ENCODE data around the gene PTCH2.
A peak's percentile ranks its signal among the peaks of the same experiment; 100 is the strongest.
"Not testable (repeated sequence)": the region's sequence is repeated elsewhere in the genome, so short reads cannot be mapped to it uniquely, and the experiment has no call there.

The PTCH2 gene

DNA sequence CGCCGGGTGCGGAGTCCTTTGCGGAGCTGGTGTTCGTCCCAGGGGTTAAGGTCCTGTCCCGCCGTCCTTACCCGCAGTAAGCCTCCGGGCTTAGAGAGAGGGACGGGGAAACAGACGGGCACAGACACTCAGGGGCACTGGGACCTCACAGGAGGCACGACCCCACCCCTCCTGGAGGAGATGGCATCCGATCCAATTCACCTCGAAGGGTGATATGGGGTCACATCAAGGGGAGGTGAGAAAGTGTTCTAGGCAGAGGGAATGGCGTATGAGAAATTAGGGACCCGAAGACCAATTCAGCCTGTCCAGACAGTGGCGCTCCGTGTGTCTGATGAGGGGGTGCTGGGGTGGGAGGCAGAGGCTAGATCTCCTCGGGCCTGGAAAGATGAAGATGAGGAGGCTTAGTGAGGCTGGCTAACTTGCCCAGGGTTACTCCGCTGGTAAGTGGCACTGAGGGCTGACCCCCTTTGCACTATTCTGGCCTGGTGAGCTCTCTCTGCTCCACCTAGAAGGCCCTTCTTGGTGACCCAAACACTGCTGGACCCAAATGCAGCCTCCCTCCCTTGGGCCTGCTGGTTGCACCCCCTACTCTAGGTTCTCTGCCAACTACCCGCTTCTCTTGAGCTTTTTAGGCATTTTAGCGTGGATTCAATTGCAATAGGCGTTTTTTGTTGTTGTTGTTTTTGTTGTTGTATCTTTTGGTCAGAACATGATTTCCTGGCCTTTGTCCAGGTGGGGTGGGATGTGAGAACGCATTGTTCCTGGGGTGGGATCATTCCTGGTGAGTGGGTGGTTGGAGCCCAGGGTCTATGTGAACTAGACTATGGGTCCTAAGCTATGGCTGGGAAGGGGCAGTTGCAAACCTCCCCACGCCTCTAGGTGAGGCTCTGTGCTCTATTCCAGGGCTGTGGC lies 22.5 kb downstream of the PTCH2 start:
- peaks cover 9% of the 10 kb centered on the region for H3K36me3 Mint-ChIP-seq (ENCODE audit: low read depth)
- H3K9me3 Mint-ChIP-seq: no peaks in the 10 kb centered on the region
- H3K4me3 Mint-ChIP-seq: peak overlapping the region; percentile 93
- intact Hi-C loops (cut with micrococcal nuclease): loop anchor here (1.0 kb wide), 1 partner anchor 89 kb away; the partner anchor contains the start of gene RNU5D-1
- peaks cover 44% of the 10 kb centered on the region for H3K4me1 Mint-ChIP-seq (ENCODE audit: low read depth)
- H3K27ac Mint-ChIP-seq: peak overlapping the region; percentile 98
- no peaks in the 10 kb centered on the region for H3K27me3 Mint-ChIP-seq

DNA sequence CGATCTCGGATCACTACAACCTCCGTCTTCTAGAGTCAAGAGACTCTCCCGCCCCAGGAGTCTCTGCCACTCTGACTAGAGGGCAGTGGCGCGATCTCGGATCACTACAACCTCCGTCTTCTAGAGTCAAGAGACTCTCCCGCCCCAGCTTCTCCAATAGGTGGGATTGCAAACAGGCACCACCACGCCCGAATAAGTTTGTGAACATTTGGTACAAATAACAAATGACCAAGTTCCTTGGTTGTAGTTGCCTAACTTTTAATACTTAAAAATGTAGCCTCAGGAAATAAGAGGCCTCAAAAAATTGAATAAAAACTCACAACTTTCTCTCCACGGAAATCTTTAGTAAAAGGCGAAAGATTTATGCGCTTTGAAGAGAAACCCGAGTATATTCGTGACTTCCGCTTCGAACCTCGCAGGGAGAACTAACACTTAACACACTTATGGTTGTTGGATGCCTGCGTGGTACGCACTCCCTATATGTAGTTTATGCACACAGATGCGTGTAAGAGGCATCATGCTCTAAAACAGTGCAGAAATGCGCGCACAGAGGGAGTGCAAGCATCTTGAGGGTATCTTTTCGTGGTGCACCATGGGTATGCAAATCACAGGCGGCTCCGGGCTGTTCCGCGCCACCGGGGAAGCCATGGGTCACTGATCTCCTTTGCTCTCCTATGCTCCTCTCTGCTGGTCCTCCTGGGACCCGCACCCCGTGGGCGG lies 23.3 kb downstream of the PTCH2 start:
- Mint-ChIP-seq H3K36me3 (ENCODE audit: low read depth) (peaks cover 17% of the 10 kb centered on the region), H3K9me3 (no peaks in the 10 kb centered on the region), H3K27ac (peak overlapping the region; percentile 98), H3K27me3 (no peaks in the 10 kb centered on the region), H3K4me1 (ENCODE audit: low read depth) (peaks cover 48% of the 10 kb centered on the region), H3K4me3 (peak overlapping the region; percentile 93)
- intact Hi-C loops (cut with micrococcal nuclease): loop anchor here (1.0 kb wide), 2 partner anchors 19 to 88 kb away; partner anchors contain the start of genes PLK3 and RNU5D-1

DNA sequence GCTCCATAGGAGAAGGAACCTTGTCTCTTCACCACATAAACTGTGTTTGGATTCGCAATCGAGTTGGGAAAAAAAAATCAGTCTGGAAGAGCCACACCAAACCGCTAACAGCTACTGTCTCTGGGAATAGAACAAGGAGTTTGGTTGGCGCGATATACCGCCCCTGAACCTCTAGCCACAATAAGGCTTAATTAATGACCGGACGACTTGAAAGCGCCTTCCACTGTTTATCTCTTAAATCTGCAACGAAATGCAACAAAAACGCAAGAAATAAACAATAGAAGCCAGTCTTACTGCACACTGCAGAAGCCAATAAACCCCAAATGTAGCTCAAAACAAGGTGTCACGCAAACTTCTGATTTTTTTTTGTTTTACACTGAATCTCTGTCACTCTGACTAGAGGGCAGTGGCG lies 23.9 kb downstream of the PTCH2 start:
- peak overlapping the region; percentile 93 for H3K4me3 Mint-ChIP-seq
- peak overlapping the region; percentile 98 for H3K27ac Mint-ChIP-seq
- intact Hi-C loops (cut with micrococcal nuclease): loop anchor here (1.0 kb wide), 1 partner anchor 19 kb away; the partner anchor contains the start of gene PLK3
- H3K4me1 Mint-ChIP-seq (ENCODE audit: low read depth): peaks cover 52% of the 10 kb centered on the region
- H3K27me3 Mint-ChIP-seq: no peaks in the 10 kb centered on the region
- H3K9me3 Mint-ChIP-seq: no peaks in the 10 kb centered on the region
- H3K36me3 Mint-ChIP-seq (ENCODE audit: low read depth): peaks cover 19% of the 10 kb centered on the region

DNA sequence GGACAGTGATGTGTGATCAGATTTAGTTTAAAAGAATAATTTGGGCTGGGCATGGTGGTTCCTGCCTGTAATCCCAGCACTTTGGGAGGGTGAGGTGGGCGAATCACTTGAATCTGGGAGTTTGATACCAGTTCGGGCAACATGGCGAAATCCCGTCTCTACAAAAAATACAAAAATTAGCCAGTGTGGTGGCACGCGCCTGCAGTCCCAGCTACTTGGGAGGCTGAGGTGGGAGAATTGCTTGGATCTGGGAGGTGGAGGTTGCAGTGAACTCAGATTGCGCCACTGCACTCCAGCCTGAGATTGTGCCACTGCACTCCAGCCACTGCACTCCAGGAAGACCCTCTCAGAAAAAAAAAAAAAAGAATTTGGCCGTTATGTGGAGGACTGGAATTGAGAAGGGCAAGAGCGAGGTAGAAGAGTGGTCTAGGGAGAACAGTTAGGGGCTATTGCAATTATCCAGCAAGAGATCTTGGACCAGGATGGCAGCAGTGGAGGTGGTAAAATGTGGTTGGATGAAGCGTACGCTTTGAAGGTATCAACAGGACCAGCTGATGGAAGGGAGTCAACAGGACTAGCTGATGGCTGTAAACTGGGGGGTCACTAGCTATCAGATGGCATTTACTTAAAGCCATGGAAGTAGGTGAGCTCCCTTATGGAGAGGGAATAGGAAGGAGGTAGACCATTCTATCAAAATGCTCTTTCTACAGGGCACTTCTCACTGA lies 25.1 kb downstream of the PTCH2 start:
- Mint-ChIP-seq H3K36me3 (ENCODE audit: low read depth) (peaks cover 26% of the 10 kb centered on the region), H3K27me3 (no peaks in the 10 kb centered on the region), H3K9me3 (no peaks in the 10 kb centered on the region), H3K4me3 (peak overlapping the region; percentile 49), H3K27ac (peak overlapping the region; percentile 98), H3K4me1 (ENCODE audit: low read depth) (peaks cover 64% of the 10 kb centered on the region)
- intact Hi-C loops (cut with micrococcal nuclease): no loop called here

DNA sequence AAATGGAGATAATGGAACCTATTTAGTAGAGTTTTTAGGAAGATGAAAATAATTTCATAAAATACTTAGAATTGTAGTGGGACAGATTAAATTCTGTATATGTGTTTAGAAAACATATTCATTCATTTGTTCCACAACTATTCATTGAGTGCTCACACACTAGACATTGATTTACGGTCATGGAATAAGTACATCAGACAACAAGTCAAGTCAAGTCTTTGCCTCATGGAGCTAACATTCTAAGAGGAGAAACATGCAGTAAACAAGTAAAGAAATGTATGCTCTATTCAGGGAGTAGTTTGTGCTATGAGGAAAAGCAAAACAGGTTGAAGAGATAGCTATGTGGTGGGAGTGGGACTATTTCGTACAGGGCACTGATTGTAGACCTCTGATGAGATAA lies 25.7 kb downstream of the PTCH2 start:
- peaks cover 70% of the 10 kb centered on the region for H3K4me1 Mint-ChIP-seq (ENCODE audit: low read depth)
- no peaks in the 10 kb centered on the region for H3K9me3 Mint-ChIP-seq
- no peak overlapping the region for H3K4me3 Mint-ChIP-seq
- intact Hi-C loops (cut with micrococcal nuclease): no loop called here
- H3K27ac Mint-ChIP-seq: peak overlapping the region; percentile 98
- H3K36me3 Mint-ChIP-seq (ENCODE audit: low read depth): peaks cover 32% of the 10 kb centered on the region
- no peaks in the 10 kb centered on the region for H3K27me3 Mint-ChIP-seq

DNA sequence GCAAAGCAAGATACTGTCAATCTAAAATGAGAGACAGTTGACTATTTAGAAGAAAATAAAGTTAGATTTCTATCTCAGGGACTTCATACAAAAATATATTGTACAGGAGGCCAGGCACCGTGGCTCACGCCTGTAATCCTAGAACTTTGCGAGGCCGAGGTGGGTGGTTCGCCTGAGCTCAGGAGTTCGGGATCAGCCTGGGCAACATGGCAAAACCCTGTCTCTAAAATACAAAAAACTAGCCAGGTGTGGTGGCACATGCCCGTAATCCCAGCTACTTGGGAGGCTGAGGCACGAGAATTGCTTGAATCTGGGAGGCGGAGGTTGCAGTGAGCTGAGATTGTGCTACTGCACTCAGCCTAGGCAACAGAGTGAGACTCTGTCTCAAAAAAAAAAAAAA lies 27.1 kb downstream of the PTCH2 start:
- H3K27ac Mint-ChIP-seq: peak overlapping the region; percentile 100
- intact Hi-C loops (cut with micrococcal nuclease); H3K27me3 Mint-ChIP-seq; H3K9me3 Mint-ChIP-seq; H3K4me3 Mint-ChIP-seq: not testable (repeated sequence)
- H3K36me3 Mint-ChIP-seq (ENCODE audit: low read depth): peaks cover 39% of the 10 kb centered on the region
- peaks cover 77% of the 10 kb centered on the region for H3K4me1 Mint-ChIP-seq (ENCODE audit: low read depth)

DNA sequence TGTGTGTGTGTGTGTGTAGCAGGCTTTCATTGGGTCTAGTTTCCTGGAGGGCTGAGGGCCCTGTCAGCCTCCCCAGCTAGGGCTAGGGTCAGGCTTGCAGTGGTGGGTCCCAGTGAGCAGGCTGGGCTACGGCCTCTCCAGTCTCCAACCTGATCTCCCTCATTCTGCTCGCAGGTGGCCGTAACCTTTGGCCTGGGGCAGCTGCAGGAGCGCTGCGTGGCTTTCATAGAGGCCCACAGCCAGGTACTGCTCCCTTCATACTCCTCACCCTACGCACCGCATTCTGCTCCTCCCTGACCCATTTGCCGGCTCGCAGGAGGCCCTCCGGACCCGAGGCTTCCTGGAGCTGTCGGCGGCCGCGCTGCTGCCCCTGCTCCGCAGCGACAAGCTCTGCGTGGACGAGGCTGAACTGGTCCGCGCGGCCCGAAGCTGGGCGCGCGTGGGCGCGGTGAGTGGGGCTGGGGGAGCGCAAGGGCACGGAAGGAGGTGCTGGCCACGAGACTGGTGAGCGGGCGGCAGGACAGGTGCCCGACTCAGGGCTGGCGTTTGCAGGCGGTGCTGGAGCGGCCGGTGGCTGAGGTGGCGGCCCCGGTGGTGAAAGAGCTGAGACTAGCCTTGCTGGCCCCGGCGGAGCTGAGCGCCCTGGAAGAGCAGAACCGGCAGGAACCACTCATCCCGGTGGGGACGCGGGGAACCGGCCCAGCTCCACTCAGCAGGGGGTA lies 30.1 kb downstream of the PTCH2 start:
- intact Hi-C loops (cut with micrococcal nuclease): no loop called here
- peaks cover 38% of the 10 kb centered on the region for H3K36me3 Mint-ChIP-seq (ENCODE audit: low read depth)
- peak overlapping the region; percentile 80 for H3K4me3 Mint-ChIP-seq

DNA sequence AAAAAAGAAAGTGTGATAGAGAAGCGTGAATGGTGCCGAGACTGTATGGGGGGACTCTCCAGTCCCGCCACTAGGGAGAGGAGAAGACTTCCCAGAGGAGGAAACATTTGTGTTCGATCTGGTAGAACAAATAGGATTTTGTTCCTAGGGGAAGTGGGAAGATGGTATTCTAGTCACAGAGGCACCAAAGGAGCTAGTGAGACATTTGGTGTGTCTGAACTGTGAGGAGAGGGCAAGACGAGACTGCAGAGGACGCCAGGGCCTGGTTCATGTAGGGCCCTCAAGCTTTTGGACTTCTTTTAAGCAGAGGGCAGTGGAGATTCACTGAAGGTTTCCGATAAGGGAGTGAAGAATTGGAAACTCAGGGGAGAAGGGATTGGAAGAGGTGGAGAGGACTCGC lies 31.8 kb downstream of the PTCH2 start:
- H3K27me3 Mint-ChIP-seq: no peaks in the 10 kb centered on the region
- H3K9me3 Mint-ChIP-seq: no peaks in the 10 kb centered on the region
- peaks cover 49% of the 10 kb centered on the region for H3K36me3 Mint-ChIP-seq (ENCODE audit: low read depth)
- intact Hi-C loops (cut with micrococcal nuclease): no loop called here
- H3K27ac Mint-ChIP-seq: peak overlapping the region; percentile 100
- H3K4me1 Mint-ChIP-seq (ENCODE audit: low read depth): peaks cover 90% of the 10 kb centered on the region
- peak overlapping the region; percentile 49 for H3K4me3 Mint-ChIP-seq

More for the DNA sequence above, 30.1 kb downstream of the PTCH2 start:
- Mint-ChIP-seq H3K4me1 (ENCODE audit: low read depth) (peaks cover 84% of the 10 kb centered on the region), H3K9me3 (no peaks in the 10 kb centered on the region), H3K27ac (peak overlapping the region; percentile 100), H3K27me3 (no peaks in the 10 kb centered on the region)

DNA sequence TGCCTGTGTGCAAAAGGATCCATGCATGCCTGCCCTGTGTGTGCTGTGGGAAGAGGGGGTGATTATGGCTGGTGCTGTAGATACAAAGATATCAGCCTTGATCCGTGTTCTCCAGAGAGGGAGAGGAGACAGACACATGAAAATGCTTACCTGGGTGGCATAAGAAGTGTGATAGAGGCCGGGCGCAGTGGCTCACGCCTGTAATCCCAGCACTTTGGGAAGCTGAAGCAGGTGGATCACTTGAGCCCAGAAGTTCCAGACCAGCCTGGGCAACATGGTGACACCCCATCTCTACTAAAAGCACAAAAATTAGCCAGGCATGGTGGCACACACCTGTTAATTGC lies 32.3 kb downstream of the PTCH2 start:
- peak overlapping the region; percentile 42 for H3K4me3 Mint-ChIP-seq
- peaks cover 54% of the 10 kb centered on the region for H3K36me3 Mint-ChIP-seq (ENCODE audit: low read depth)

DNA sequence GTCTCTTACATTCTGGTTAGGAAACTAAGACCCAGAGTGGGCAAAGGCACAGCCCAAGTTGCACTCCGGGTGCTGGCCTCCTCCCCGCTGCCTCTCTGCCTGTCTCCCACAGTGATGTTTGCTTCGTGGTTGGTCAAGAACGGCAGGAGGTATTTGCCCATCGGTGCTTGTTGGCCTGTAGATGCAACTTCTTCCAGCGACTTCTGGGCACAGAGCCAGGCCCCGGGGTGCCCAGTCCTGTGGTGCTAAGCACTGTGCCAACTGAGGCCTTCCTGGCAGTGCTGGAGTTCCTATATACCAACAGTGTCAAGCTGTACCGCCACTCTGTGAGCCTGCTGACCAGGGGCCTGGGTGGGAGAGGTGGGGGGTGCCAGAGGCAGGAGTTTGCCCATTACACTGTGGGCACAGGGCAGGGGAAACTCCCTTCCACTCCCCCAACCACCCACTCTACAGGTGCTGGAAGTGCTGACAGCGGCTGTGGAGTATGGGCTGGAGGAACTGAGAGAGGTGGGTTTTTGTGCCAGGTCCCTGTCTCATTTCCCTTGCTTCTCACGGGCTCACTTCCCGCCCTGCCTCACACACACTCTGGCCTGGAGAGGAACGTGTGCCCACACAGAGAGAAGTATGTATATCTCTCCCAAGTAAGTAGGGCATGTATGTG lies 32.8 kb downstream of the PTCH2 start:
- Mint-ChIP-seq H3K4me1 (ENCODE audit: low read depth) (peaks cover 91% of the 10 kb centered on the region), H3K4me3 (peak overlapping the region; percentile 71), H3K36me3 (ENCODE audit: low read depth) (peaks cover 54% of the 10 kb centered on the region), H3K9me3 (no peaks in the 10 kb centered on the region), H3K27me3 (no peaks in the 10 kb centered on the region), H3K27ac (peak overlapping the region; percentile 100)
- intact Hi-C loops (cut with micrococcal nuclease): no loop called here

More for the DNA sequence above, 32.3 kb downstream of the PTCH2 start:
- H3K9me3 Mint-ChIP-seq; intact Hi-C loops (cut with micrococcal nuclease); H3K27me3 Mint-ChIP-seq: not testable (repeated sequence)
- H3K27ac Mint-ChIP-seq: peak overlapping the region; percentile 100
- H3K4me1 Mint-ChIP-seq (ENCODE audit: low read depth): peaks cover 91% of the 10 kb centered on the region

DNA sequence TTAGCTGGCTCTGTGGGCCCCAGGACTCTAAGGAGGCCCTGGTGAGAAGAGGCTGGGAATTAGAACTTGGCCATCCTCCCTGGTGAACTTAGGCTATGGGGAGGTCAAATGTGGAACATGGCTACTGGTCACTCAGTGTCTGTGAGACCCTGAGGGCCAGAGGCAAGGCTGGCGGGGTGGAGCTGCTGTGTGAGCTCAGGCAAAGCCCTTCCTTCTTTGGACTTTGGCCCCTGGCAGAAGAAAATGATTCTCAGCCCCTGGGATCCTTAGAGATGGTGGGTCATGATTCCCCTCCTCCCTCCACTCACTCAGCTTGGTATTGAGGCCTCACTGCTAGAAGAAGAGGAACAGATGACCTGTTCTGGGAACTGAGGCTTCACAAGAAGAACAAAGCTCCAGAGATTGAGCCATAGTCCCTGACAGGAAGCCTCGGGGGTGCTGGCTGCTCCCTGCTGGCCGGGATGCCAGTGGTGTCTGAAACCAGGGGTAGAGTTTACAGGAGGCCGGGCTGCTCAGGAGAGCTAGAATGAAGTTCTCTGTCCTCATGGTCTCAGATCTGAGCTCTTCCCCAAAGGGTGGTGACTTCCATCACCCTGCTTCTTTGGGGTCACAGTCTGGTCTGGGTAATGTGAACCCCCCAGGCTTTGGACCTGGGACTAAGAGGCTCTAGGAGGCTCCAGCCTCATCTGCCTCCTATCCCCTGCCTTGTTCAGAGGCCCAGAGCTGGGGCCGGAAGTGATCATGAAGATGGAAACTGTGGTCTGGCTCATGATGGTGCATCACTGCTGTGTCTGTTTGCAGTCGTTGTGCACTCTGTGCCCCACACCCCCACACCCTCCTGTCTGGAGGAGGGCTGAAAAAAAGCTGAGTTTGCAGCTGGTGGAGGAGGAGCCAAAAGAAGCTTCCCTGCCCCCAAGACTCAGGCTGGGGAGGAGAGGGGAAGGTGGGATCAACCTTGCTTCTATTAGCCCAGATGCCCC lies 33.8 kb downstream of the PTCH2 start:
- no peaks in the 10 kb centered on the region for H3K9me3 Mint-ChIP-seq
- intact Hi-C loops (cut with micrococcal nuclease): loop anchor here (1.0 kb wide), 1 partner anchor 9 kb away; the partner anchor contains the start of gene PLK3
- H3K36me3 Mint-ChIP-seq (ENCODE audit: low read depth): peaks cover 57% of the 10 kb centered on the region
- peak overlapping the region; percentile 71 for H3K4me3 Mint-ChIP-seq
- no peaks in the 10 kb centered on the region for H3K27me3 Mint-ChIP-seq
- H3K4me1 Mint-ChIP-seq (ENCODE audit: low read depth): peaks cover 93% of the 10 kb centered on the region
- peak overlapping the region; percentile 100 for H3K27ac Mint-ChIP-seq
